Cardiac muscle cell (in vitro differentiated cells and primary cell): ENCODE data around the gene PLPP3. TPM values are rescaled to one million over a fixed set of nuclear protein-coding genes. Genes with fewer than 3 reads are reported as not detected.

ENCODE experiments used
- DNase-seq, 2 donors: peaks; one replicate each; pipeline versions ENCODE4 v3.0.0 to v3.0.0-alpha.2; 2010 to 2017; ENCODE audit warnings: low read depth in 1 of 2, low spot score in 1 of 2
- H3K27ac ChIP-seq: fragments of 200-600 bp; sonication (generic); 2 replicates; pipeline ENCODE4 v1.5.1; 2016
- H3K27me3 ChIP-seq: fragments of 200-600 bp; sonication (generic); 2 replicates; pipeline ENCODE4 v1.6.0; 2016; ENCODE audit warnings: control low read depth
- H3K36me3 ChIP-seq: fragments of 200-600 bp; sonication (generic); 2 replicates; pipeline ENCODE4 v1.5.1; 2016; ENCODE audit warnings: control low read depth
- H3K4me1 ChIP-seq: fragments of 200-600 bp; sonication (generic); 2 replicates; pipeline ENCODE4 v1.8.1; 2017; ENCODE audit warnings: low read depth, mild to moderate bottlenecking, mixed run types
- H3K4me3 ChIP-seq: fragments of 200-600 bp; sonication (generic); 2 replicates; pipeline ENCODE4 v1.5.1; 2016; ENCODE audit warnings: mild to moderate bottlenecking
- H3K9me3 ChIP-seq: fragments of 200-600 bp; sonication (generic); 2 replicates; pipeline ENCODE4 v1.5.1; 2017; ENCODE audit warnings: low read depth, mild to moderate bottlenecking, control low read depth
- polyA plus RNA-seq: library from polyadenylated mRNA; unstranded; fragments of >200 nt; fragmentation: Nextera tagmentation; extraction: Ambion mirVana; gene quantifications from 2 replicates; pipeline ENCODE4 v1.2.1, GENCODE V29; 2016
- total RNA-seq: library from RNA; depleted of rRNA; stranded (reverse); fragments of >200 nt; gene quantifications from 2 replicates; pipeline ENCODE4 v1.2.3, GENCODE V29; 2016
- TF ChIP-seq, protein P1 (sequence below): IDR thresholded peaks from 2 replicates; pipeline ENCODE4 v1.5.1; 2012; ENCODE audit warnings: low read depth, mild to moderate bottlenecking, low read length

Gene PLPP3
- total and polyA plus RNA-seq, 2 experiments from 2014 or later = 41.4 to 58.2 TPM

DNA sequence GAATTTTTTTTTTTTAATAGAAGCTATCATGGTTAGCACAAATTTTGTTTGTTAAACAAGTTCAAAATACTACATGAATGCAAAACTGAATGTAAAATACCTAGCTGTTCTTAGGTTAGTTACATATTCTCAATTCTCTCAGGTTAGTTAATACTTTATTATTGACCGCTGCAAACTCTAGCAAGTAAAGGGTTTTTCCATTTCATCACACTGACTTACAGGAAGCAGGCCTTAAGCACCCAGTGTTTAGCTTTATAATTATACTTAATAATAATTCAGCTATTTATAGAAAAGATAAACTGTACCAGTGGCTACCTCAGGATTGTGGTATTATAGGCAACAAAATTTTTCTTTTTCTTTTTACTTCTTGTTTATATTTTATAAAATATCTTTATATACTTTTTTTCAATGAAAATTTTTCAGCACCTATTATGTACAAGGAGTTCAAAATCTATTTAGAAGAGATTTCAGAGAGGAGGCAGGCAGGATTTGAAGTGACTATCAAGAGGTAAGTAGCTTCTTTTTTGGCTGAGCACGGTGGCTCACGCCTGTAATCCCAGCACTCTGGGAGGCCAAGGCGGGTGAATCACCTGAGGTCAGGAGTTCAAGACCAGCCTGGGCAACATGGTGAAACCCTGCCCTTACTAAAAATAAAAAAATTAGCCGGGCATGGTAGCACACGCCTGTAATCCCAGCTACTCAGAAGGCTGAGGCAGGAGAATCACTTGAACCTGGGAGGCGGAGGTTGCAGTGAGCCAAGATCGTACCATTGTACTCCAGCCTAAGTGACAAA lies 17.9 kb downstream of the PLPP3 start:
- H3K27ac ChIP-seq = no peak overlapping the region
- no peaks in the 10 kb centered on the region for H3K9me3 ChIP-seq
- H3K27me3 ChIP-seq = no peaks in the 10 kb centered on the region
- H3K4me1 ChIP-seq = peaks cover 30% of the 10 kb centered on the region
- TF ChIP-seq, protein P1, sequence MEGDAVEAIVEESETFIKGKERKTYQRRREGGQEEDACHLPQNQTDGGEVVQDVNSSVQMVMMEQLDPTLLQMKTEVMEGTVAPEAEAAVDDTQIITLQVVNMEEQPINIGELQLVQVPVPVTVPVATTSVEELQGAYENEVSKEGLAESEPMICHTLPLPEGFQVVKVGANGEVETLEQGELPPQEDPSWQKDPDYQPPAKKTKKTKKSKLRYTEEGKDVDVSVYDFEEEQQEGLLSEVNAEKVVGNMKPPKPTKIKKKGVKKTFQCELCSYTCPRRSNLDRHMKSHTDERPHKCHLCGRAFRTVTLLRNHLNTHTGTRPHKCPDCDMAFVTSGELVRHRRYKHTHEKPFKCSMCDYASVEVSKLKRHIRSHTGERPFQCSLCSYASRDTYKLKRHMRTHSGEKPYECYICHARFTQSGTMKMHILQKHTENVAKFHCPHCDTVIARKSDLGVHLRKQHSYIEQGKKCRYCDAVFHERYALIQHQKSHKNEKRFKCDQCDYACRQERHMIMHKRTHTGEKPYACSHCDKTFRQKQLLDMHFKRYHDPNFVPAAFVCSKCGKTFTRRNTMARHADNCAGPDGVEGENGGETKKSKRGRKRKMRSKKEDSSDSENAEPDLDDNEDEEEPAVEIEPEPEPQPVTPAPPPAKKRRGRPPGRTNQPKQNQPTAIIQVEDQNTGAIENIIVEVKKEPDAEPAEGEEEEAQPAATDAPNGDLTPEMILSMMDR = no peak
- H3K4me3 ChIP-seq = no peak overlapping the region
- H3K36me3 ChIP-seq = no peaks in the 10 kb centered on the region
- no peak for DNase-seq

DNA sequence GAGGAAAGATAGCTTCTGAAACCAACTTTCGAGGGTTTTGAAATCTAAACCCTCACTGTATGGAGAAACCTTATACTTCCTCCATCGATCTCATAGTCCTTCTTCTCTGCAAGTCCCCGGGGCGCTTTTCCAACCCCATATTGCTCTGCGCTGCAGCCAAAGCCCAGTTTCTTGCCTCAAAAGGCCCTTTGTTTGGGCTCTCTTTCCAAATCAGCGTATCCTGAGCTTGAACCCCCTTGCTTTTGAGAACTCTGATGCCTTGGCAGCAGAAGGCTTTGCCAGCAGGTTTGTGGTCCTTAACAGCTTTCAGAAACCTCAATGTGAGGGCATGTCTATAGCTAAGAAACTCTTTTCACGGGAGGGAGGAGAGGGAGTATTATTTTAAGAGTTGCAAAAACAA lies 21.6 kb downstream of the PLPP3 start:
- H3K4me1 ChIP-seq = peaks cover 3% of the 10 kb centered on the region
- DNase-seq = no peak
- H3K27me3 ChIP-seq = no peaks in the 10 kb centered on the region
- no peaks in the 10 kb centered on the region for H3K9me3 ChIP-seq
- H3K4me3 ChIP-seq = no peak overlapping the region
- H3K36me3 ChIP-seq = no peaks in the 10 kb centered on the region
- no peak overlapping the region for H3K27ac ChIP-seq
- TF ChIP-seq, protein P1 = no peak

DNA sequence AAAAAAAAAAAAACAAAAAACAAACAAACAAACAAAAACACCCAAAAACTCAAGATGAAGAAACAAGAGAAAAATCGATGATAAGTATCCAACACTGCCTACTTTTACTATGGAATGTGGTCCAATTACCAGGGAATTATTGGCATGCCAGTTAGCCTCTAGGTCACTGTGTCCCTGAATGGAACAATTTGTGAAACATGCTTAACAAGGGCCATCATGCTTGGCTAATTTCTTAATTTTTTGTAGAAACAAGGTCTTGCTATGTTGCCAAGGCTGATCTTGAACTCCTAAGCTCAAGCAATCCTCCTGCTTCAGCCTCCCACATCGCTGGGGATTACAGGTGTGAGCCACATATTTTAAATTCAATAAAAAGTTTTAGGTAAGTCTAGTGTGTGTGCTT lies 23.9 kb downstream of the PLPP3 start:
- Histone ChIP-seq H3K9me3 (no peaks in the 10 kb centered on the region), H3K27ac (no peak overlapping the region), H3K4me1 (peaks cover 1% of the 10 kb centered on the region), H3K36me3 (no peaks in the 10 kb centered on the region), H3K4me3 (no peak overlapping the region), H3K27me3 (no peaks in the 10 kb centered on the region)
- TF ChIP-seq, protein P1 = no peak
- DNase-seq = no peak

DNA sequence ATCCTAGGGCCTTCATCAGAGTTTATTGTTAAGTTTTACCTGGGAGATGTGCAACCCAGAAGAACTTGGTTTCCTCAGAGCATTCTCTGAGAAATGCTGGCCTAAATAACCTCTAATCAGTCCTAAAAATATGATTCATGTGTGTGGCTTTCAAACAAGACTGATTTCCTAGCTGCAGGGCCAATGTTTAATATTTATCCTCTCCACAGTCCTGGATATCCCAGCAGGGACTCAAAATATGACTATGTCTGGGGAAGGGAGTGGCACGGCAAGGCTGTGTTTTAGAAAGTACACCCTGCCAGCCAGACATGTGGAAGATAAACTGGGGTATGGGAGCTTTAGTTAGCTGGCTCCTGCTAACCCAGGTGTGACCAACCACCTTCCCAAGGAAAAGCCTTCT lies 26.3 kb downstream of the PLPP3 start:
- no peak for DNase-seq
- no peaks in the 10 kb centered on the region for H3K27me3 ChIP-seq
- no peaks in the 10 kb centered on the region for H3K36me3 ChIP-seq
- H3K9me3 ChIP-seq = no peaks in the 10 kb centered on the region
- no peak overlapping the region for H3K27ac ChIP-seq
- H3K4me3 ChIP-seq = no peak overlapping the region
- TF ChIP-seq, protein P1 = no peak
- H3K4me1 ChIP-seq = peaks cover 9% of the 10 kb centered on the region

DNA sequence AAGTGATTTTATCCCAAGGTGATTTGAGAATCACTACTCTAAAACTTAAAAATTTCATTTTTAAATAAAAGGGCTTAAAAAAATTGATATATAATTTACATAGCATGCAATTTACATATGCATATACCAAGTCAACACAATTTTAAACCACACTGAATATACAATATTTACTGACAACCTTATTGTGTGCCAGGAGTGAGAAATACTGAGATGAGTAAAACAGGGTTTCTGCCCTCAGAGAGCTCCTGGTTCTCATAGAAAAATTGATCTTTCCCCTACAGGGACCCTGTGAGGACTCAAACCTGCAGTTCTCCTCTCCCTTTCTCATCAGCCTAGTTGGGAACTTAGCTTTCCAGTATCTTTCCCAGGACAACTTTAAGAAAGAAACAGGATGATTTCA lies 27.0 kb downstream of the PLPP3 start:
- no peak overlapping the region for H3K4me3 ChIP-seq
- no peaks in the 10 kb centered on the region for H3K36me3 ChIP-seq
- no peaks in the 10 kb centered on the region for H3K27me3 ChIP-seq
- no peak for DNase-seq
- no peak overlapping the region for H3K27ac ChIP-seq
- H3K9me3 ChIP-seq = no peaks in the 10 kb centered on the region
- peaks cover 9% of the 10 kb centered on the region for H3K4me1 ChIP-seq
- TF ChIP-seq, protein P1 = no peak
